AG04450 (cell line): ENCODE measurements around the gene C9orf43. TPM values are rescaled to one million over a fixed set of nuclear protein-coding genes. Genes with fewer than 3 reads are reported as not detected.
"Not testable (repeated sequence)": the region's sequence is repeated elsewhere in the genome, so short reads cannot be mapped to it uniquely, and the experiment has no call there.

ENCODE experiments used
- CTCF ChIA-PET: fragments of 300-600, 350-600 bp; formaldehyde crosslinking; extraction: SDS; loops from one replicate; lab custom pipeline; 2022; ENCODE audit warnings: antibody characterized with exemption, inconsistent platforms; lab: Charles Lee
- POLR2A ChIA-PET: fragments of 350-600 bp; formaldehyde crosslinking; extraction: SDS; loops from one replicate; lab custom pipeline; 2021; ENCODE audit warnings: antibody characterized with exemption, inconsistent platforms; lab: Yijun Ruan, JAX
- DNase-seq: peaks from one replicate; pipeline ENCODE4 v3.0.0-alpha.2; 2011; ENCODE audit warnings: low read depth, low spot score
- H3K27ac ChIP-seq: one replicate; pipeline ENCODE4 v1.5.1; 2012; ENCODE audit warnings: low read depth, low read length, control low read depth
- H3K27me3 ChIP-seq: one replicate; pipeline ENCODE4 v1.6.0; 2012; ENCODE audit warnings: low read length; ENCODE audit not compliant: control insufficient read depth, insufficient read depth
- H3K4me3 ChIP-seq: 2 replicates; pipeline ENCODE4 v1.5.1; 2011; ENCODE audit warnings: mild to moderate bottlenecking, low read depth, low read length, control low read depth
- H3K9me3 ChIP-seq: 2 replicates; pipeline ENCODE4 v1.5.1; 2012; ENCODE audit warnings: low read length; ENCODE audit not compliant: control insufficient read depth, insufficient read depth
- polyA plus RNA-seq: library from polyadenylated mRNA; depleted of rRNA; stranded (reverse); fragments of >200 nt; gene quantifications from 2 replicates; pipeline ENCODE4 v1.2.3, GENCODE V29; 2011
- TF ChIP-seq, protein P1 (sequence below): IDR thresholded peaks from 2 replicates; pipeline ENCODE4 v1.5.1; 2011; ENCODE audit warnings: low read depth, low read length, control low read depth, inconsistent platforms

C9orf43 gene
- polyA plus RNA-seq, 1 experiment, result 0.50 TPM

DNA sequence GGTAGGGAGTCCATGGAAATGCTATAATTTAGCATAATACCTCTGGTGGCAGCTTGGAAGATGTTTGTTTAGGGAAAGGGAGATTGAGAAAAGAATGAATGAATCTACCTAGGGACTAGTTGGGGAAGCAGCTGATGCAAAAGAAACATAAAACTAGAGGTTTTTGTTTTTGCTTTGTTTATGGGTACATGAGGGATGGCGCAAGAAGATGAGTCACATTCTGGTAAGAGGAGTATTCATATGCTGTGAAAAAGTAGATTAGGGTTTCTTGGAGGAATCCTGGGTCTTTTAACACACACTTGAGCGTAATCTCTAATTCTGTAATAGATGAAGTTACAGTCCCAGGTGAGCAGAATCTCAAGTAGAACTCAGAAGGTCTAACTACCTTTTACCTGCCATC, 17.1 kb downstream of the C9orf43 start:
- no peak overlapping the region for H3K27ac ChIP-seq
- H3K4me3 ChIP-seq, result no peak overlapping the region
- no peak for DNase-seq
- ChIA-PET POLR2A (interaction anchor here (0.9 kb wide), 1 partner anchor 17 kb away, joined by 4 read pairs; the partner anchor contains the start of genes C9orf43 and POLE3), CTCF (interaction anchor here (1.3 to 1.7 kb wide), 2 partner anchors 228 to 230 kb away, joined by 4 to 9 read pairs; no protein-coding TSS in a partner anchor)
- TF ChIP-seq, protein P1, sequence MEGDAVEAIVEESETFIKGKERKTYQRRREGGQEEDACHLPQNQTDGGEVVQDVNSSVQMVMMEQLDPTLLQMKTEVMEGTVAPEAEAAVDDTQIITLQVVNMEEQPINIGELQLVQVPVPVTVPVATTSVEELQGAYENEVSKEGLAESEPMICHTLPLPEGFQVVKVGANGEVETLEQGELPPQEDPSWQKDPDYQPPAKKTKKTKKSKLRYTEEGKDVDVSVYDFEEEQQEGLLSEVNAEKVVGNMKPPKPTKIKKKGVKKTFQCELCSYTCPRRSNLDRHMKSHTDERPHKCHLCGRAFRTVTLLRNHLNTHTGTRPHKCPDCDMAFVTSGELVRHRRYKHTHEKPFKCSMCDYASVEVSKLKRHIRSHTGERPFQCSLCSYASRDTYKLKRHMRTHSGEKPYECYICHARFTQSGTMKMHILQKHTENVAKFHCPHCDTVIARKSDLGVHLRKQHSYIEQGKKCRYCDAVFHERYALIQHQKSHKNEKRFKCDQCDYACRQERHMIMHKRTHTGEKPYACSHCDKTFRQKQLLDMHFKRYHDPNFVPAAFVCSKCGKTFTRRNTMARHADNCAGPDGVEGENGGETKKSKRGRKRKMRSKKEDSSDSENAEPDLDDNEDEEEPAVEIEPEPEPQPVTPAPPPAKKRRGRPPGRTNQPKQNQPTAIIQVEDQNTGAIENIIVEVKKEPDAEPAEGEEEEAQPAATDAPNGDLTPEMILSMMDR, result no peak
- no peaks in the 10 kb centered on the region for H3K9me3 ChIP-seq
- H3K27me3 ChIP-seq, result peaks cover 39% of the 10 kb centered on the region

DNA sequence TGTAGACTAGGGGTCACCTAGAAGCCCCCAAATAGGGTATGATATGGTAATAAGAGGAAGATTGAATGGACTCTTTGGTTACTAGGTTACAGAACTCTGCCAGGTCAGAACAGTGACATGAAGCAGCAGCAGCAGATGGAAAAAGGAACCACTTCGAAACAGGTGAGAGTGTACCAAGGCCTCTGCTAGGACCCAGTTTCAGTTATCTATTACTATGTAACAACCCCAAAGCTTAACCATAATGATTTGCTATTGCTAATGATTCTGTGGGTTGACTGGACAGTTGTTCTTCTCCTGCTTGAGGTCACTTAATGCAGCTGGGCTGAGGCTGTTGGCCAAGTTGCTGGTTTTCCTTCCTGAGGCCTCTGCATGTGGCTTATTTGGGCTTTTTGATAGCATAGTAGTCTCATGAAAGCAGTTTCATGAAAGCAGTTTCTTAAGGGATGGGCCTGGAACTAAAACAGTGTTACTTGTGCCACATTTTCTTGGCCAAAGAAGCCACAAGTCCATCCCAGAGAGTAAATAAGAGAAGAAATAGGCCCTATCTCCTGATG, 17.6 kb downstream of the C9orf43 start:
- DNase-seq, result no peak
- H3K27ac ChIP-seq, result no peak overlapping the region
- no peaks in the 10 kb centered on the region for H3K9me3 ChIP-seq
- TF ChIP-seq, protein P1, result no peak
- POLR2A ChIA-PET, result interaction anchor here (0.9 kb wide), 1 partner anchor 18 kb away, joined by 4 read pairs; the partner anchor contains the start of genes C9orf43 and POLE3
- no peak overlapping the region for H3K4me3 ChIP-seq
- H3K27me3 ChIP-seq, result peaks cover 35% of the 10 kb centered on the region
- CTCF ChIA-PET, result interaction anchor here (1.3 kb wide), 1 partner anchor 230 kb away, joined by 9 read pairs; no protein-coding TSS in a partner anchor

DNA sequence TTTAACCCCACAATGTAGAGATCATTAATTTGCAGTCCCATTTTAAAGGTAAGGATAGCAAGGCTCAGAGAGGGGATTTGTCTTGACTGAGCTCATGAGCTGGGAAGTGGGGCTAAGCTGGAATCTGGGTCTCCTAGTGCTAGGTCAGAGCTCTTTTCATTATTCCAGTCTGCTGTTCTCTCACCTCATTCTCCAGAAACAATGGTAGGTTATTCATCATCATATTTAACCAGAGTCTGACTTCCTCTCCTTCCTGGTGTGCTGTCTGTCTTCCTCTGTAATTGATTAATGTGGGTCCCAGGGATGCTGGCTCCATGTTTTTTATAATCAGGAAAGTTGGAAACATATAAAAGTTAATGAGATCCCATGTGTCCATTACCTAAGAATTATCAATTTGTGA, 20.6 kb downstream of the C9orf43 start:
- TF ChIP-seq, protein P1, result no peak
- no peak overlapping the region for H3K4me3 ChIP-seq
- ChIA-PET CTCF (interaction anchor here (1.0 kb wide), 1 partner anchor 27 kb away, joined by 3 read pairs; no protein-coding TSS in a partner anchor), POLR2A (no interaction called here)
- H3K27ac ChIP-seq, result no peak overlapping the region
- peaks cover 13% of the 10 kb centered on the region for H3K27me3 ChIP-seq
- no peak for DNase-seq
- H3K9me3 ChIP-seq, result no peaks in the 10 kb centered on the region

DNA sequence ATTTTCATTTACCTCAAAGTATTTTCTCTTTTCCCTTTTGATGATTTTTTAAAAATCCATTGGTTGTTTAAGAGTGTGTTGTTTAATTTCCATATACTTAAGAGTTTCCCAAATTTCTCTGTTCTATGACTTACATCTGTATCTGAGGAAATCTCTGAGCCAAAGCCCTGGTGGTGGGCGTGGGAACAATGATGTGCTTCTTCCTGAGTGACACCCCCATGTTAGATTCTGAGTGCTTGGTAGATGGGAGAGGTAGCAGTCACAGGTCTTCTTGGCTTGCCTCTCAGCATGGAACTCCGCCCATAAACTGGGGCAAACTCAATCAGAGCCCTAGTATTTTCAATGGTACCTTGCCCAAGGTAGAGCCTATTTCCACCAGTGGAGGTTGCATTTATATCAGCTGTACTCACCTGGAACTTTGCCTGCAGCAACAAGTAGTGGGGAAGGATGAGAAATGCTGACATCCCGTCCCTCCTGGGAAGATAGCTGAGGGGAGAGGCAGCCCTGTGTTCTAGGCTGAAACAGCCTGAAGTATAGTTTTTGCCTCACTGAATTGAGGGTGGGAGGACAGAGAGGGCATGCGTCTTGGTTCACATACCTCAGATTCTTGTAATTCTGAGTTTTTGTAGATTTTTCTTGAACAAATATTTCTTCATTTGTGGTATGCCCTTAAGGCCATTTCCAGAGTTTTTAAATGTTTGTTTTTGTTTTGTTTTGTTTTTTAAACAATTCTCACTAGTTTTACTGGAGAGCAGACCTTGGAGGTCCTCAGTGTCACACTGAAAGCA, 26.4 kb downstream of the C9orf43 start:
- ChIA-PET CTCF (interaction anchor here (0.8 to 1.1 kb wide), 2 partner anchors 157 to 219 kb away, joined by 3 read pairs; no protein-coding TSS in a partner anchor), POLR2A (no interaction called here)
- TF ChIP-seq, protein P1, result no peak
- no peak overlapping the region for H3K4me3 ChIP-seq
- H3K27me3 ChIP-seq, result peaks cover 8% of the 10 kb centered on the region
- DNase-seq, result no peak
- H3K27ac ChIP-seq, result no peak overlapping the region
- no peaks in the 10 kb centered on the region for H3K9me3 ChIP-seq

DNA sequence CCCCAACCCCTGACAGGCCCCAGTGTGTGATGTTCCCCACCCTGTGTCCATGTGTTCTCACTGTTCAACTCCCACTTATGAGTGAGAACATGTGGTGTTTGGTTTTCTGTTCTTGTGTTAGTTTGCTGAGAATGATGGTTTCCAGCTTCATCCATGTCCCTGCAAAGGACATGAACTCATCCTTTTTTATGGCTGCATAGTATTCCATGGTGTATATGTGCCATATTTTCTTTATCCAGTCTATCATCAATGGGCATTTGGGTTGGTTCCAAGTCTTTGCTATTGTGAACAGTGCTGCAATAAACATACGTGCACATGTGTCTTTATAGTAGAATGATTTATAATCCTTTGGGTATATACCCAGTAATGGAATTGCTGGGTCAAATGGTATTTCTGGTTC, 27.2 kb downstream of the C9orf43 start:
- not testable (repeated sequence) for DNase-seq
- CTCF ChIA-PET, result interaction anchor here (0.8 kb wide), 1 partner anchor 220 kb away, joined by 4 read pairs; no protein-coding TSS in a partner anchor

More for the DNA sequence above, 27.2 kb downstream of the C9orf43 start:
- H3K27ac ChIP-seq, H3K4me3 ChIP-seq, H3K9me3 ChIP-seq, H3K27me3 ChIP-seq, POLR2A ChIA-PET: not testable (repeated sequence)
